IMR-90 (cell line): ENCODE results near the gene FRMD4B. TPM values are rescaled to one million over a fixed set of nuclear protein-coding genes. Genes with fewer than 3 reads are reported as not detected.

ENCODE experiments used
- ATAC-seq: fragments of 200-7000 bp; cut with Tn5 transposase; 2 replicates; pipeline ENCODE4 v1.9.1; 2020; ENCODE audit warnings: low read depth, mild to moderate bottlenecking, moderate library complexity
- BruUV-seq: library from RNA; stranded (reverse); fragments of 400-500 nt; replicated peaks from 2 replicates; lab custom pipeline; 2021; lab: Mats Ljungman, UMichigan
- CTCF ChIA-PET: fragments of 300-600 bp; formaldehyde crosslinking; extraction: SDS; loops from one replicate; lab custom pipeline; 2021; ENCODE audit warnings: antibody characterized with exemption; lab: Yijun Ruan, JAX
- POLR2A ChIA-PET: fragments of 300-600 bp; sonication (Branson Sonifier 250); formaldehyde crosslinking; loops from one replicate; lab custom pipeline; 2022; ENCODE audit warnings: antibody characterized with exemption; ENCODE audit not compliant: unreplicated experiment; lab: Charles Lee
- DNase-seq: peaks from one replicate; pipeline ENCODE4 v3.0.0; 2013
- H2AFZ ChIP-seq: replicated peaks from 2 replicates; pipeline ENCODE3; 2013; ENCODE audit warnings: low read length, mild to moderate bottlenecking; ENCODE audit not compliant: poor library complexity
- H2AK5ac ChIP-seq: 2 replicates; pipeline ENCODE4 v1.6.1; 2013; ENCODE audit warnings: low read depth, low read length, inconsistent platforms
- H2AK9ac ChIP-seq: replicated peaks from 2 replicates; pipeline ENCODE3; 2013; ENCODE audit warnings: mild to moderate bottlenecking, low read depth, low read length, moderate library complexity; ENCODE audit not compliant: poor library complexity
- H2BK120ac ChIP-seq: 2 replicates; pipeline ENCODE4 v1.6.1; 2013; ENCODE audit warnings: low read depth, low read length, inconsistent platforms
- H2BK15ac ChIP-seq: 3 replicates; pipeline ENCODE4 v1.6.1; 2013; ENCODE audit warnings: low read depth, low read length, inconsistent platforms
- H2BK20ac ChIP-seq: 2 replicates; pipeline ENCODE4 v1.6.1; 2013; ENCODE audit warnings: low read depth, mild to moderate bottlenecking, inconsistent platforms, low read length, moderate library complexity
- H2BK5ac ChIP-seq: 2 replicates; pipeline ENCODE4 v1.6.1; 2013; ENCODE audit warnings: mild to moderate bottlenecking, low read depth, low read length, inconsistent platforms; ENCODE audit not compliant: poor library complexity, severe bottlenecking
- H3K14ac ChIP-seq: replicated peaks from 2 replicates; pipeline ENCODE4 v1.6.1; 2013; ENCODE audit warnings: low read depth, low read length, inconsistent platforms
- H3K18ac ChIP-seq: 2 replicates; pipeline ENCODE4 v1.6.1; 2013; ENCODE audit warnings: low read depth, low read length, control low read depth
- H3K23ac ChIP-seq: 2 replicates; pipeline ENCODE4 v1.6.1; 2013; ENCODE audit warnings: low read depth, low read length, inconsistent platforms
- H3K27ac ChIP-seq: 2 replicates; pipeline ENCODE4 v1.5.1; 2013; ENCODE audit warnings: mild to moderate bottlenecking, control low read depth, low read length; ENCODE audit not compliant: insufficient read depth
- H3K27me3 ChIP-seq: 2 replicates; pipeline ENCODE4 v1.6.1; 2013; ENCODE audit warnings: low read length; ENCODE audit not compliant: control insufficient read depth, insufficient read depth
- H3K36me3 ChIP-seq: 2 replicates; pipeline ENCODE4 v1.6.1; 2013; ENCODE audit warnings: low read length, mixed read lengths; ENCODE audit not compliant: control insufficient read depth, insufficient read depth
- H3K4ac ChIP-seq: 2 replicates; pipeline ENCODE4 v1.6.1; 2013; ENCODE audit warnings: low read depth, low read length, inconsistent platforms
- H3K4me1 ChIP-seq: 2 replicates; pipeline ENCODE4 v1.6.1; 2013; ENCODE audit warnings: low read length, mixed read lengths; ENCODE audit not compliant: control insufficient read depth, insufficient read depth
- H3K4me2 ChIP-seq: 2 replicates; pipeline ENCODE4 v1.6.1; 2013; ENCODE audit warnings: low read depth, mild to moderate bottlenecking, control low read depth, low read length, moderate library complexity
- H3K4me3 ChIP-seq: 2 replicates; pipeline ENCODE4 v1.5.1; 2013; ENCODE audit warnings: low read depth, mild to moderate bottlenecking, control low read depth, low read length, moderate library complexity; ENCODE audit not compliant: insufficient read depth
- H3K56ac ChIP-seq: 2 replicates; pipeline ENCODE4 v1.6.1; 2013; ENCODE audit warnings: low read length, inconsistent platforms; ENCODE audit not compliant: insufficient read depth; ENCODE audit errors: extremely low read depth
- H3K79me1 ChIP-seq, 2 experiments: 2 replicates each; pipeline ENCODE4 v1.6.1; 2013; ENCODE audit warnings: low read length in 2 of 2, inconsistent platforms in 1 of 2, low read depth in 1 of 2
- H3K9ac ChIP-seq: 2 replicates; pipeline ENCODE4 v1.6.1; 2013; ENCODE audit warnings: low read depth, low read length, control low read depth
- H3K9me1 ChIP-seq: 2 replicates; pipeline ENCODE4 v1.6.1; 2013; ENCODE audit warnings: low read length, inconsistent platforms; ENCODE audit not compliant: insufficient read depth
- H3K9me3 ChIP-seq: 2 replicates; pipeline ENCODE4 v1.6.1; 2013; ENCODE audit warnings: low read length; ENCODE audit not compliant: control insufficient read depth, insufficient read depth
- H4K20me1 ChIP-seq: 2 replicates; pipeline ENCODE4 v1.6.1; 2013; ENCODE audit warnings: low read length, inconsistent platforms; ENCODE audit not compliant: insufficient read depth
- H4K5ac ChIP-seq: 2 replicates; pipeline ENCODE4 v1.6.1; 2013; ENCODE audit warnings: mild to moderate bottlenecking, low read depth, low read length, control low read depth
- H4K8ac ChIP-seq, 2 experiments: 2 replicates each; pipeline ENCODE4 v1.6.1; 2013; ENCODE audit warnings: low read depth in 2 of 2, low read length in 2 of 2, control low read depth in 1 of 2, inconsistent platforms in 1 of 2
- H4K91ac ChIP-seq: 2 replicates; pipeline ENCODE4 v1.6.1; 2013; ENCODE audit warnings: low read depth, low read length, inconsistent platforms; ENCODE audit not compliant: insufficient read depth
- BHLHE40 ChIP-seq: fragments of 150-350 bp; IDR thresholded peaks from 2 replicates; pipeline ENCODE4 v1.6.1; 2016; ENCODE audit warnings: mild to moderate bottlenecking, low read depth, low read length
- CEBPB ChIP-seq: IDR thresholded peaks from 2 replicates; pipeline ENCODE4 v1.6.1; 2012; ENCODE audit warnings: low read depth, low read length, improper control_type of control experiment
- CHD1 ChIP-seq: IDR thresholded peaks from 2 replicates; pipeline ENCODE4 v1.6.1; 2012; ENCODE audit warnings: low read depth, low read length, improper control_type of control experiment
- CTCF ChIP-seq: conservative IDR thresholded peaks from 2 replicates; pipeline ENCODE4 v1.5.1; 2012; ENCODE audit warnings: mild to moderate bottlenecking, low read depth, low read length, improper control_type of control experiment
- ELK1 ChIP-seq: fragments of 150-350 bp; IDR thresholded peaks from 2 replicates; pipeline ENCODE4 v1.6.1; 2016; ENCODE audit warnings: low read depth, mild to moderate bottlenecking, low read length, moderate library complexity, borderline replicate concordance
- FOS ChIP-seq: fragments of 150-350 bp; IDR thresholded peaks from 2 replicates; pipeline ENCODE4 v1.6.1; 2016; ENCODE audit warnings: low read depth, low read length
- MAFK ChIP-seq: IDR thresholded peaks from 2 replicates; pipeline ENCODE4 v1.6.1; 2012; ENCODE audit warnings: low read depth, low read length, improper control_type of control experiment
- MAZ ChIP-seq: IDR thresholded peaks from 2 replicates; pipeline ENCODE4 v1.6.1; 2012; ENCODE audit warnings: low read depth, mild to moderate bottlenecking, low read length, improper control_type of control experiment, moderate library complexity, borderline replicate concordance
- MXI1 ChIP-seq: IDR thresholded peaks from 2 replicates; pipeline ENCODE4 v1.6.1; 2012; ENCODE audit warnings: low read depth, mild to moderate bottlenecking, low read length, moderate library complexity, borderline replicate concordance
- NFE2L2 ChIP-seq: fragments of 150-350 bp; IDR thresholded peaks from 2 replicates; pipeline ENCODE4 v1.6.1; 2016; ENCODE audit warnings: low read depth, mild to moderate bottlenecking, low read length
- POLR2A ChIP-seq: IDR thresholded peaks from 2 replicates; pipeline ENCODE4 v1.6.1; 2012; ENCODE audit warnings: mild to moderate bottlenecking, low read depth, low read length
- RAD21 ChIP-seq: IDR thresholded peaks from 2 replicates; pipeline ENCODE4 v1.6.1; 2012; ENCODE audit warnings: low read length, improper control_type of control experiment
- RCOR1 ChIP-seq: IDR thresholded peaks from 2 replicates; pipeline ENCODE4 v1.6.1; 2012; ENCODE audit warnings: mild to moderate bottlenecking, low read length, improper control_type of control experiment; ENCODE audit not compliant: insufficient replicate concordance
- RFX5 ChIP-seq: IDR thresholded peaks from 2 replicates; pipeline ENCODE4 v1.8.0; 2012; ENCODE audit warnings: low read depth, mild to moderate bottlenecking, low read length, moderate library complexity
- SMC3 ChIP-seq: fragments of 150-350 bp; IDR thresholded peaks from 2 replicates; pipeline ENCODE4 v1.6.1; 2016; ENCODE audit warnings: low read depth, mild to moderate bottlenecking, antibody characterized with exemption, low read length, moderate library complexity
- USF2 ChIP-seq: fragments of 150-350 bp; IDR thresholded peaks from 2 replicates; pipeline ENCODE4 v1.6.1; 2017; ENCODE audit warnings: mild to moderate bottlenecking, antibody characterized with exemption, low read length, low read depth
- WGBS, 2 experiments: methylation state at CpG; one replicate each; pipeline versions ENCODE4 v1.1.5 to v1.1.7; 2013; ENCODE audit warnings: missing lambda C conversion rate in 2 of 2; ENCODE audit not compliant: insufficient read length in 1 of 2; ENCODE audit errors: extremely low coverage in 2 of 2; 5-methylcytosine and 5-hydroxymethylcytosine counted together
- dilution Hi-C: fragments of 300-500 bp; cut with HindIII; formaldehyde crosslinking; loops from one replicate; pipeline ENCODE4 v1.14.3; 2018; ENCODE audit warnings: low sequenced_read_pairs; ENCODE audit not compliant: unreplicated experiment
- in situ Hi-C: fragments of 300-500 bp; cut with MboI; formaldehyde crosslinking; loops from 3 replicates; pipeline ENCODE4 v1.14.3; 2019; ENCODE audit warnings: low sequenced_read_pairs, inconsistent platforms, mixed read lengths
- intact Hi-C: fragments of 100-400 bp; cut with micrococcal nuclease; formaldehyde crosslinking; loops from 2 replicates; pipeline ENCODE4 v1.10.0; 2022
- polyA plus RNA-seq, 3 experiments: library from polyadenylated mRNA; depleted of rRNA; stranded (reverse); fragments of >200 nt; gene quantifications; 2 replicates each; pipeline ENCODE4 v1.2.3, GENCODE V29; 2012; ENCODE audit warnings: low replicate concordance in 1 of 3
- total RNA-seq: library from RNA; depleted of rRNA; stranded (reverse); fragments of >200 nt; gene quantifications from 2 replicates; pipeline ENCODE4 v1.2.3, GENCODE V29; 2012

FRMD4B gene
- total and polyA plus RNA-seq, 2 of the 4 experiments (the other 2 are of a cell fraction): 0.14 to 0.36 TPM

GRCh38 chr3:69254351-69254750 is 131.5 kb downstream of the FRMD4B start:
- Histone ChIP-seq H4K20me1 (no peaks in the 10 kb centered on the region), H4K8ac (no peak overlapping the region), H4K5ac (no peak overlapping the region), H3K9me3 (no peaks in the 10 kb centered on the region), H3K4me3 (no peak overlapping the region), H3K23ac (no peak overlapping the region), H3K4ac (no peak overlapping the region), H3K9me1 (no peaks in the 10 kb centered on the region), H3K56ac (no peak overlapping the region), H3K18ac (no peak overlapping the region), H3K36me3 (no peaks in the 10 kb centered on the region), H3K79me1 (no peaks in the 10 kb centered on the region), H2BK120ac (no peak overlapping the region), H2AFZ (no peak overlapping the region), H4K91ac (no peak overlapping the region), H2AK9ac (no peak overlapping the region), H2BK15ac (no peak overlapping the region), H3K14ac (no peak overlapping the region), H2BK5ac (no peak overlapping the region), H2BK20ac (no peak overlapping the region), H2AK5ac (no peak overlapping the region), H3K27me3 (peaks cover 26% of the 10 kb centered on the region), H3K4me2 (no peak overlapping the region), H3K4me1 (no peaks in the 10 kb centered on the region), H3K27ac (no peak overlapping the region), H3K9ac (no peak overlapping the region)
- no TSS peak for BruUV-seq
- no peak for DNase-seq
- POLR2A ChIA-PET: no interaction called here
- TF ChIP-seq NFE2L2 (no peak), CTCF (no peak), MXI1 (no peak), FOS (no peak), MAFK (no peak), CHD1 (no peak), MAZ (no peak), SMC3 (no peak), ELK1 (no peak), CEBPB (no peak), RAD21 (no peak), POLR2A (no peak), USF2 (no peak), RCOR1 (no peak), RFX5 (no peak), BHLHE40 (no peak)
- ATAC-seq: no peak
- dilution Hi-C loops: no loop called here
- WGBS, 2 experiments: no CpG with 5 or more reads among the region's 4 CpGs
- in situ Hi-C loops: no loop called here
- CTCF ChIA-PET: interaction anchor here (0.8 kb wide), 1 partner anchor 28 kb away, joined by 3 read pairs; no protein-coding TSS in a partner anchor
- intact Hi-C loops: no loop called here
